HCT116 (cell line): ENCODE data around the gene RNF4. TPM values are rescaled to one million over a fixed set of nuclear protein-coding genes. Genes with fewer than 3 reads are reported as not detected.

Source experiments
- ATAC-seq: fragments of 200-7000 bp; cut with Tn5 transposase; 2 replicates; pipeline ENCODE4 v1.9.1; 2020; ENCODE audit warnings: mild to moderate bottlenecking, moderate library complexity
- BruUV-seq: library from RNA; stranded (reverse); fragments of 400-500 nt; replicated peaks from 2 replicates; lab custom pipeline; 2021; lab: Mats Ljungman, UMichigan
- CTCF ChIA-PET: fragments of 300-600 bp; sonication (Branson Sonifier 250); formaldehyde crosslinking; loops from one replicate; lab custom pipeline; 2021; ENCODE audit warnings: antibody characterized with exemption; lab: Charles Lee
- POLR2A ChIA-PET: fragments of 300-600, 350-600 bp; sonication (Branson Sonifier 250); formaldehyde crosslinking; loops from one replicate; lab custom pipeline; 2021; ENCODE audit warnings: antibody characterized with exemption; lab: Charles Lee
- RAD21 ChIA-PET, 2 experiments: fragments of 300-600 bp; sonication (Branson Sonifier 250); formaldehyde crosslinking; loops; one replicate each; lab custom pipeline; 2023; ENCODE audit warnings: low total read pairs in 2 of 2; ENCODE audit not compliant: uncharacterized antibody in 2 of 2, unreplicated experiment in 2 of 2, low non-redundant PET in 1 of 2; lab: Charles Lee
- DNase-seq: peaks from one replicate; pipeline ENCODE4 v3.0.0-alpha.2; 2010; ENCODE audit warnings: low read depth, low spot score
- H2AFZ ChIP-seq: fragments of 200-600 bp; shearing (Covaris generic), sonication (generic); 2 replicates; pipeline ENCODE4 v1.6.1; 2017; ENCODE audit warnings: low read depth, mixed run types, mixed read lengths, antibody characterized with exemption, low read length; ENCODE audit not compliant: poor library complexity, severe bottlenecking
- H3K27ac ChIP-seq: 2 replicates; pipeline ENCODE4 v1.5.1; 2012; ENCODE audit warnings: low read depth, low read length
- H3K27me3 ChIP-seq: fragments of 200-600 bp; sonication (generic); 2 replicates; pipeline ENCODE4 v1.6.1; 2016; ENCODE audit warnings: mixed run types, low read length, mixed read lengths; ENCODE audit not compliant: insufficient read depth
- H3K36me3 ChIP-seq, 2 experiments: fragments of 200-500 bp in 1 of 2; fragments of 200-600 bp in 1 of 2; sonication (Bioruptor generic) in 1 of 2; sonication (generic) in 1 of 2; 2 replicates each; pipeline versions ENCODE4 v1.5.1 to v1.6.1; 2014 to 2016; ENCODE audit warnings: low read length in 2 of 2, inconsistent platforms in 1 of 2, mixed read lengths in 1 of 2, mixed run types in 1 of 2; ENCODE audit not compliant: insufficient read depth in 2 of 2, control insufficient read depth in 1 of 2
- H3K4me1 ChIP-seq, 2 experiments: fragments of 200-600 bp in 1 of 2; sonication (generic) in 1 of 2; 2 replicates each; pipeline versions ENCODE4 v1.5.1 to v1.6.1; 2012 to 2017; ENCODE audit warnings: low read length in 2 of 2, inconsistent platforms in 1 of 2, mild to moderate bottlenecking in 1 of 2, mixed read lengths in 1 of 2, mixed run types in 1 of 2, moderate library complexity in 1 of 2; ENCODE audit not compliant: insufficient read depth in 2 of 2, control insufficient read depth in 1 of 2
- H3K4me2 ChIP-seq: fragments of 200-600 bp; sonication (generic); 2 replicates; pipeline ENCODE4 v1.6.1; 2017; ENCODE audit warnings: mixed run types, low read length, mixed read lengths
- H3K4me3 ChIP-seq, 2 experiments: fragments of 200-600 bp in 1 of 2; sonication (generic) in 1 of 2; replicated peaks in 1 of 2; 2 replicates each; pipeline ENCODE4 v1.5.1; 2011 to 2016; ENCODE audit warnings: low read length in 2 of 2, control low read depth in 1 of 2, low read depth in 1 of 2, mild to moderate bottlenecking in 1 of 2, mixed read lengths in 1 of 2, mixed run types in 1 of 2
- H3K79me2 ChIP-seq: fragments of 200-600 bp; sonication (generic); 2 replicates; pipeline ENCODE4 v1.6.1; 2017; ENCODE audit warnings: mild to moderate bottlenecking, mixed run types, low read length, moderate library complexity, mixed read lengths; ENCODE audit not compliant: insufficient read depth
- H3K9ac ChIP-seq: fragments of 200-600 bp; sonication (generic); 2 replicates; pipeline ENCODE4 v1.6.1; 2016; ENCODE audit warnings: low read length, mixed read lengths
- H3K9me2 ChIP-seq: fragments of 200-600 bp; sonication (generic), shearing (Covaris generic); 2 replicates; pipeline ENCODE4 v1.6.1; 2017; ENCODE audit warnings: mixed run types, mild to moderate bottlenecking, moderate library complexity; ENCODE audit not compliant: insufficient read depth
- H3K9me3 ChIP-seq, 2 experiments: fragments of 200-500 bp in 1 of 2; fragments of 200-600 bp in 1 of 2; sonication (Bioruptor generic) in 1 of 2; sonication (generic) in 1 of 2; 2 replicates each; pipeline ENCODE4 v1.6.1; 2014 to 2017; ENCODE audit warnings: low read length in 2 of 2, mixed read lengths in 2 of 2, inconsistent platforms in 1 of 2, low read depth in 1 of 2, mild to moderate bottlenecking in 1 of 2, mixed run types in 1 of 2, moderate library complexity in 1 of 2; ENCODE audit not compliant: control insufficient read depth in 1 of 2, insufficient read depth in 1 of 2
- H4K20me1 ChIP-seq: fragments of 200-600 bp; sonication (generic), shearing (Covaris generic); 2 replicates; pipeline ENCODE4 v1.6.1; 2017; ENCODE audit warnings: mixed run types, mild to moderate bottlenecking, moderate library complexity; ENCODE audit not compliant: insufficient read depth
- FOSL1 ChIP-seq: IDR thresholded peaks from 2 replicates; pipeline ENCODE4 v1.6.1; 2012; ENCODE audit warnings: low read depth
- REST ChIP-seq: IDR thresholded peaks from 2 replicates; pipeline ENCODE4 v1.6.1; 2012; ENCODE audit warnings: low read depth
- SIN3A ChIP-seq: IDR thresholded peaks from 2 replicates; pipeline ENCODE4 v1.6.1; 2012; ENCODE audit warnings: low read depth
- YY1 ChIP-seq: IDR thresholded peaks from 2 replicates; pipeline ENCODE4 v1.6.1; 2011; ENCODE audit warnings: low read length, low read depth, moderate library complexity, mild to moderate bottlenecking; ENCODE audit not compliant: insufficient replicate concordance; ENCODE audit errors: extremely low read depth
- ZBTB33 ChIP-seq: IDR thresholded peaks from 2 replicates; pipeline ENCODE4 v1.6.1; 2011; ENCODE audit warnings: mild to moderate bottlenecking, low read length, moderate library complexity; ENCODE audit not compliant: insufficient replicate concordance; ENCODE audit errors: extremely low read depth
- intact Hi-C: fragments of 100-400 bp; cut with micrococcal nuclease; formaldehyde crosslinking; loops from 2 replicates; pipeline ENCODE4 v1.10.0; 2022
- total RNA-seq: library from RNA; stranded (reverse); gene quantifications from one replicate; pipeline ENCODE4 v1.2.1, GENCODE V29; 2021; ENCODE audit not compliant: unreplicated experiment

Gene RNF4
- total RNA-seq, 1 experiment from 2014 or later, result 62.3 TPM

GRCh38 chr4:2432991-2433530 lies 35.8 kb upstream of the RNF4 start:
- Histone ChIP-seq H3K4me3 (no peak overlapping the region), H3K9me3 (no peaks in the 10 kb centered on the region), H3K27me3 (no peaks in the 10 kb centered on the region), H3K9ac (no peak overlapping the region), H4K20me1 (no peaks in the 10 kb centered on the region), H3K4me2 (no peak overlapping the region), H2AFZ (no peak overlapping the region), H3K9me2 (no peaks in the 10 kb centered on the region), H3K4me1 (peaks cover 2 to 10% of the 10 kb centered on the region in 2 experiments; a peak in 3 of 4 replicates), H3K79me2 (no peaks in the 10 kb centered on the region), H3K36me3 (no peaks in the 10 kb centered on the region), H3K27ac (no peak overlapping the region)
- TF ChIP-seq FOSL1, result no peak
- no peak for TF ChIP-seq SIN3A
- no peak for TF ChIP-seq REST
- TF ChIP-seq ZBTB33, result no peak
- TF ChIP-seq YY1, result no peak
- CTCF ChIA-PET, result interaction anchor here (0.7 kb wide), 1 partner anchor 9 kb away, joined by 3 read pairs; no protein-coding TSS in a partner anchor
- no peak for DNase-seq
- BruUV-seq, result no TSS peak
- intact Hi-C loops, result no loop called here
- ATAC-seq, result no peak
- RAD21 ChIA-PET, result no interaction called here
- POLR2A ChIA-PET, result no interaction called here
